GM21723 (cell line): ENCODE data around the gene GATAD2A.

Source experiments
- ATAC-seq: cut with Tn5 transposase; IDR thresholded peaks from one replicate; pipeline ENCODE4 v1.9.1; 2021; ENCODE audit warnings: mild to moderate bottlenecking, moderate library complexity; ENCODE audit not compliant: unreplicated experiment

Gene GATAD2A

DNA sequence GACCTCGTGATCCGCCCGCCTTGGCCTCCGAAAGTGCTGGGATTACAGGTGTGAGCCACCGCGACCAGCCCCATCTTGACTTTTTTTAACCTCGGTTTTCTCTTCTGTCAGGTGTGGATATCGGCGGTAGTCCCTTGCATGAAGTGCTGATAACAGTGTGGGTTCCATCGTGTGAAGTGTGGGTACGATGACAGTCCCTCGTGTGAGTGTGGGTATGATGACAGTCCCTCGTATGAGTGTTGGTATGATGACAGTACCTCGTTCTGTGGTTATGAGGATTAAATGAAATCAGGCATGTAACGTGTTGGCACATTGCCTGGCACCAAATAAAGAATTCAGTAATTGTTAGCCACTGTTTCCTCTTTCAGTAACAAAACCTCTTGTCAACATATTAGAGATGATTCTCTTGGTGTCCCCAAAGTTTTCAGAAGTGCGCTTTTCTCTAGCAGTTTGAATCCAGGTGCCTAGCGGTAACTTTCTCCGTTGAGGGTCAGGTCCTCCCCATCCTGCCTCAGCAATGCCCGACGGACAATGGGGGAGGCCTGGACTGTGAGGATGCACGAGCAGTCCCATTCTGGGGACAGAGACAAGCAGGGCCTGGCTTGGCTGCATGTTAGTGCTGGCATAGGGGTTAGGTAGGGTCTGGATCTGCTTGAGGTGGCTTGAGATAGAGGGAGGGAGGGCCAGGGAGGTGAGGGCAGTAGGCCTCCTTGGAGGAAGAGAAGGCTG, 15.3 kb downstream of the GATAD2A start:
- no peak for ATAC-seq

DNA sequence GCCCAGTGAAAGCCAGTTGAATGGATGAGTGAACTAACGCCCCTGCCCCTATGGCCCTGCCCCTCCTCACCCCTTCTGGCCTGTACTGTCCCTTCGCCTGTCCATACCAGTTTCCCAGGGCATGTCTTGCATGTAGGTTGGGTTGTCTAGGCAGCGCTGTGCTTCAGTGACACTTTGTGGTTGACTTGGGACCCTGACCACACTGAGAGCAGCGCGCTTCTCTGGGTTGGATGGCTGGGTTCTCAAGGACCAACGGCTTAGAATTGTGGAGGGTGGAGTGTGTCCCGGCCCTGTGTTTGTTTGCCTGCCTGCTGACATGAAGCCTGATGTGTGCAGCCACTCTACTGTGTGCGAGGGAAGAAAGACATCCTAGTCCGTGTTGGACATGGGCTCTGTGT, 15.8 kb downstream of the GATAD2A start:
- ATAC-seq, result no peak

DNA sequence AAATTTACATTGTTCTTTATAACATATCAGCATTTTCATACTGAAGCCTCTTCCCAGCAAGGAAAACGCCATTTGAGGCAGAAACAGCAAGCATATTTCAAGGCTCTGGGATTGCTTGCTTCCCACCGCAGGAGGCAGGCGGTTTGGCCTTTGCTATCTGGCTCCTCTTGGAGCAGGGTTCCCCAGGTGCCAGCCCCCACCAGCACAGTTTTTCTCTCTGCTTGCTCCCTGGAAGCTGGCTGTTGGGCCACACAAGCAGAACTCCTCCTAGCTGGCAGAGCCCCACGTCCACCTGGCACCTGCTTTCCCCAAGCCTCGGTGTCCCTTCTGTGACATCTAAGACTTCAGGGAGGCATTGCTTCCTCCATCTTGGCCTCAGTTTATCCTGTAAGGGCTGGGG, 16.7 kb downstream of the GATAD2A start:
- no peak for ATAC-seq

GRCh38 chr19:19423322-19423721, 17.8 kb downstream of the GATAD2A start:
- ATAC-seq, result no peak

DNA sequence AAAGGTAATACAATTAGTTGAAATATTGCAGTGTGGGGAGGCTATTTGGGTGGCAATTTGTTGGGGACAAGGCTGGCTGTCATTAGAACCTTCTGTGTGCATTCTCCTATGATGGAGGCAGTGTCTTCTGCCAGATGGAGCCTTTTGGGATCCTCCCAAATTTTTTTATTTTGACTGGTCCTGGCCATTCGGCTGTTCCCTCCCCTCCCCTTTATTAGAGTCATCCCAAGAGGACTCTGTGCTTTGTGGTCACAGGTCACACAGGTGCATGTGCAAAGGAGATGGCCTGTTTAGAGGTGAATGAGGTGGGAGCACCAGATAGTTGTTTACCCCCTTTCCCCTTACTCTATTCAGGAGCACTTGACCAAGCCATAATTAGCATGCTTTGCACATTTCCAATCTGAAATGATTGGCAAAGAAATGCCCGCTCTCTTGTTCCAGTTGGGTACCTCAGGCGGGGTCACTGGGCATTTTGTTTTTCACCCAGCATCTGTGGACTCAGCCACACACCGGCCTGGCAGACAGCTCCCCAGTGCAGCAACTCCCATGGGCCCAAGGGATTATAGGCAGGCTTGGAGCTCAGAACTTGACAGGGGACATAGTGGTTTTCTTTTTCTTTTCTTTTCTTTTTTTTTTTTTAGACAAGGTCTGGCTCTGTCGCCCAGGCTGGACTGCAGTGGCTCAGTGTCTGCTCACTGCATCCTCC, 19.8 kb downstream of the GATAD2A start:
- ATAC-seq, result no peak

- ATAC-seq, result no peak
Measured at GRCh38 chr19:19426216-19426615, 20.7 kb downstream of the GATAD2A start.

DNA sequence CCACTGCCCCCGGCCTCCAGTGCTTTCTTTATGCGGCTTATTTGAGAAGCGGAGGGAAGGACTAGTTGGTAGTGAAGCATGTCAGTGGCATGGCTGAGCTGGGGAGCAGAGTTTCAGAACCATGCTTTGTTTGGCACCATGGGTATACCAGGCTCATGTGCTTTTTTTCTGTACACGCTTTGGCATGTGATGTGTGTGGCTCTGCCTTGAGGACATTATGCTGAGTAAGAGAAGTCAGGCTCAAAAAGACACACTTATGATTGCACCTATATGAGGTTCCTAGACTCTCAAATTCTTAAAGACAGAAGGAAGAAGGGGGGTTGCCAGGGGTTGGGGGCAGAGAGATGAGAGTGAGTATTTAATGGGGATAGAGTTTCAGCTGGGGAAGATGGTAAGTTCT, 21.3 kb downstream of the GATAD2A start:
- ATAC-seq, result no peak

- ATAC-seq, result no peak
Measured at GRCh38 chr19:19427302-19427701, 21.8 kb downstream of the GATAD2A start.

GRCh38 chr19:19427944-19428343, 22.5 kb downstream of the GATAD2A start:
- no peak for ATAC-seq

- no peak for ATAC-seq
Measured at GRCh38 chr19:19428746-19429145, 23.3 kb downstream of the GATAD2A start.

- ATAC-seq, result no peak
Measured at GRCh38 chr19:19429361-19429760, 23.9 kb downstream of the GATAD2A start.

- no peak for ATAC-seq
Measured at GRCh38 chr19:19432732-19433131, 27.3 kb downstream of the GATAD2A start.

DNA sequence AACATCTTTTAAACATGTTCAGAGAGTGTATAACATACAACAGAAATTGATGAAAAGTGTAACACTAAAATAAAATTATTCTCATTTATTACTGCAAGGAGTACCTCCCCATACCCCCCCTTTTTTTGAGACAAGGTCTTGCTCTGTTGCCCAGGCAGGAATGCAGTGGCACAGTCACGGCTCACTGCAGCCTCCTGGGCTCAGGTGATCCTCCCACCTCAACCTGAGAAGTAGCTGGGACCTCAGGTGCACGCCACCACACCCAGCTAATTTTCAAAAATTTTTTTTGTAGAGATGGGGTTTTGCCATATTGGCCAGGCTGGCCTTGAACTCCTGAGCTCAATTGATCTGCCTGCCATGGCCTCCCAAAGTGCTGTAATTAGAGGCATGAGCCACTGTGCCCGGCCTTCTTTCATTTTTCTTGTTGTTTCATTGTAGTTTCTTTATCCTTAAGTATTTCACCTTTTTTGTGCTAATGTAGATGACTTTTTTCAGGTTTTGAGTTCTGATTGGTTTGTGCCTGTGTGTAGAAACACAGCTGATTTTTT, 28.3 kb downstream of the GATAD2A start:
- no peak for ATAC-seq

DNA sequence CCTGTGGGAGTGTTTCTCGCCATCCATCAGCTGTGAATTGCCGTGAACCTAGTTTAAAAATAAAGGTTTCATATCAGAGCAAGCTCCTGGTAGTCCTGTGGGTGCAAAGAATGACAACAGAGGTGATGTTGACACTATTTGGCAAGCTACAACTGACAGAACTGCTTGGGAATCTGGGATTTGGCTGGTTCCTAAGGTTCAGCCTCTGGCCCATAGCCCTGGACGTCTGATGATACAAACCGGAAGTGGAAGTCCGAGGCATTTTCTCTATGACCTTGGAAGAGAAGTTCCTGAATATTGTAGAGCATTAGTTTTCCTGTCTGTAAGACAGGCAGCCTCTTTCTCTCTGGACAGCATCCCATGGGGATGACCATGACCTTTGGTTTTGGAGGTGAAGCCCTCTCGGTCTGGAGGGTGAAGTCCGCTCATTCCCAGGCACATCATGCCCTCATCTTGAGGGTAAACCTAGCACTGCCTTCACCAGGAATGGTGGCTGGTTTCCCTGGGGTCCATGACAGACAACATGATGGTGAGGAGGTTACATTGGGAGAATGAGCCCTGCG, 29.1 kb downstream of the GATAD2A start:
- no peak for ATAC-seq

DNA sequence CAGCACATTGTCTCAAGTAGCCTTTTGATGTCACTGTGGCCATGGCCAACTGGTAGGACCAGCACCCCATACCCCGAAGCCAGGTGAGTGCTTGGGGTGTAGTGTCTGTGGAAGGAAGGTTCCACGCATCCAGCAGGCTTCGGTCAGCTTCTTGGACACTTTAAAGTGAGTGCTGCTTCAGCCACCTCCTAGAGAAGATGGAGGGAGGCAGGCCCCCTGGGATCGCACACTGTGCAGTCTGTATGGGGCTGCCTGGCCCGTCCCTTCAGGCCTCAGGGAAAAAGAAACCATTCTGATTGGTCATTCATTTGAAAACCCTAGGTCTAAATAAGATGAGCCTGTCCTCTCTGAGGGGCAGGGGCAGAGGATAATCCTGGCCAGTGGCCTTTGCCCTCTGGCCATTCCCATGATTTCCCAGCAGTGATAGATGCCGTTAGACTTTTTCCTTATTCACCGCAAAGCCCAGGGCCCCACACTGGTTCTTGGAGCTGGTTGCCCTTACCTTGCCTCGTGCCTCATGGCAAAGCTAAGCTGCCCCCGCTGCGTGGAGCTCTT, 30.7 kb downstream of the GATAD2A start:
- no peak for ATAC-seq

GRCh38 chr19:19438366-19439175, 33.1 kb downstream of the GATAD2A start:
- ATAC-seq, result no peak

DNA sequence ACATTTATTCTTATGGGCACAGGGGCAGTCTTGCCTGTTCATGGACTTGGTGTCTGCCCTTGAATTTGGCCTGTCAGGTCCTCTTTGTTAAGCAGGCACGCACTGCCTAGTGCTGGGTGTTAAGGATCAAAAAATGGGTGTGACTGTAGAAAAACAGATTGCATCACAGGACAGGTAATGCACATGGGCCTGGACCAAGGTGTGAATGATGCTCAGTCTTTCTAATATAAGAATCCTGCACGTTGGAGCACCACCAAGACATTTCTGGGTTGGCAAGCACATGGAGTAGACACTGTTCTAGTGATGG, 33.7 kb downstream of the GATAD2A start:
- no peak for ATAC-seq

- ATAC-seq, result no peak
Measured at GRCh38 chr19:19443283-19443682, 37.8 kb downstream of the GATAD2A start.

DNA sequence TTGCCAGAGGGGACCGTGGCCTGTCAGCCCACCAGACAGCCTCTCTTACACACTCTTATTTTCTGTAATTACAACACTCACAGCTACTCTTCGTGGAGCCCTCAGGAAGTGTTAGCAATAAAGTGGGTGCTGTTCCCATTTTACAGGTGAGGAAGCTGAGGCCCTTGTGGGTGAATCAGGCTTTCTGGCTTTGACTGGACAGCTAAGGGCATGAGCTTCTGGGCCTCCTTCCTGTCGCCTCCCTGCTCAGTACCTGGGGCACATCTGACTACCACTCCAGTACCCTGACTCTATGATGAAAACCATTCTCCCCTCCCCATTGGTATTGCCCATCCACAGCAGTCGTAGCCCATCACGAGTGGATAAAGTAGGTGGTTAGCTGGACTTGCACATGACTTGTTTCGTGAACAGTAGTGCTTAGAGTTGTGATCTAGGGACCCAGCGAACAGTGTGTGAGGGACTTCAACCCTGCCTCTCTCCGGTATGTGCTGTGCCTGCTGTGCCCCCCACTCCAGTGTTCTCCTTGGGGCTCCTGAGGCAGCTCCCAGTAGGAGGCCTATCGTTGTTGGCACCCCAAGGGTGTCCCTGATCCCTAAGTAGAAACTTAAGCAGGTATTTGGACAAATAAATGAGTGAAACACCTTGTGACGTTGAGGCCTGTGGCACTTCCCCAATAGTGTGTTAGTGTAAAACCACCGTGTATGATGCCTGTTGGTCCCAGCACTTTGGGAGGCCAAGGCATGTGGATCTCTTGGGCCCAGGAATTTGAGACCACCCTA, 38.6 kb downstream of the GATAD2A start:
- no peak for ATAC-seq

- ATAC-seq, result no peak
Measured at GRCh38 chr19:19444681-19445155, 39.2 kb downstream of the GATAD2A start.
